Measurements from ENCODE around the gene PDXDC1.
"Not testable (repeated sequence)": the region's sequence is repeated elsewhere in the genome, so short reads cannot be mapped to it uniquely, and the experiment has no call there.

The PDXDC1 gene

GRCh38 chr16:15028801-15029698 is 54.2 kb downstream of the PDXDC1 start:
- not testable (repeated sequence) for H3K9me2 ChIP-seq (replicated peaks; ENCODE audit: insufficient read depth, low read length); H3K36me3 ChIP-seq (ENCODE audit: low read length); H3K79me2 ChIP-seq (ENCODE audit: insufficient read depth, low read length); H3K4me3 ChIP-seq (ENCODE audit: insufficient read depth, low read length, poor library complexity, severe bottlenecking); H3F3A ChIP-seq (ENCODE audit: insufficient read depth); H4K20me1 ChIP-seq (ENCODE audit: low read depth, low read length); H3K27ac ChIP-seq (ENCODE audit: low read depth, low read length); H3K4me2 ChIP-seq (ENCODE audit: low read depth, low read length, poor library complexity, severe bottlenecking); H3K27me3 ChIP-seq (ENCODE audit: low read length); H3K9me3 ChIP-seq (ENCODE audit: insufficient read depth, low read length); H2AFZ ChIP-seq (ENCODE audit: low read depth, low read length, severe bottlenecking); H3K9ac ChIP-seq (ENCODE audit: low read length)

- H3K27ac ChIP-seq (ENCODE audit: low read depth, low read length); H3K27me3 ChIP-seq (ENCODE audit: low read length); H3K9me2 ChIP-seq (replicated peaks; ENCODE audit: insufficient read depth, low read length); H3K79me2 ChIP-seq (ENCODE audit: insufficient read depth, low read length); H3F3A ChIP-seq (ENCODE audit: insufficient read depth); H3K9me3 ChIP-seq (ENCODE audit: insufficient read depth, low read length); H3K36me3 ChIP-seq (ENCODE audit: low read length); H3K4me2 ChIP-seq (ENCODE audit: low read depth, low read length, poor library complexity, severe bottlenecking); H3K9ac ChIP-seq (ENCODE audit: low read length); H3K4me3 ChIP-seq (ENCODE audit: insufficient read depth, low read length, poor library complexity, severe bottlenecking); H2AFZ ChIP-seq (ENCODE audit: low read depth, low read length, severe bottlenecking); H4K20me1 ChIP-seq (ENCODE audit: low read depth, low read length): not testable (repeated sequence)
These were observed 54.9 kb downstream of the PDXDC1 start for GRCh38 chr16:15029749-15030148.

GRCh38 chr16:15031179-15031578 is 56.4 kb downstream of the PDXDC1 start:
- Histone ChIP-seq H3K79me2 (ENCODE audit: insufficient read depth, low read length) (no peaks in the 10 kb centered on the region), H4K20me1 (ENCODE audit: low read depth, low read length) (no peaks in the 10 kb centered on the region), H3K27ac (ENCODE audit: low read depth, low read length) (no peak overlapping the region), H3K4me3 (ENCODE audit: insufficient read depth, low read length, poor library complexity, severe bottlenecking) (no peak overlapping the region), H3K9me2 (replicated peaks; ENCODE audit: insufficient read depth, low read length) (no peaks in the 10 kb centered on the region), H3K4me2 (ENCODE audit: low read depth, low read length, poor library complexity, severe bottlenecking) (no peak overlapping the region), H3K9me3 (ENCODE audit: insufficient read depth, low read length) (no peaks in the 10 kb centered on the region), H3K27me3 (ENCODE audit: low read length) (no peaks in the 10 kb centered on the region), H3F3A (ENCODE audit: insufficient read depth) (no peaks in the 10 kb centered on the region), H2AFZ (ENCODE audit: low read depth, low read length, severe bottlenecking) (no peak overlapping the region), H3K9ac (ENCODE audit: low read length) (no peak overlapping the region), H3K36me3 (ENCODE audit: low read length) (0 out of 2 replicates have a peak, but pooled peaks cover 1% of the 10 kb centered on the region)
- no peak for TF ChIP-seq EZH2phosphoT487 (conservative IDR thresholded peaks at IDR 0.05; ENCODE audit: low read length)
- no peak for TF ChIP-seq CTCF (IDR thresholded peaks at IDR 0.05; ENCODE audit: insufficient read depth, low read length, poor library complexity, severe bottlenecking)

- H3K4me3 ChIP-seq (ENCODE audit: insufficient read depth, low read length, poor library complexity, severe bottlenecking): no peak overlapping the region
- H3K27me3 ChIP-seq (ENCODE audit: low read length): no peaks in the 10 kb centered on the region
- H3K4me2 ChIP-seq (ENCODE audit: low read depth, low read length, poor library complexity, severe bottlenecking): no peak overlapping the region
- H3K9me3 ChIP-seq (ENCODE audit: insufficient read depth, low read length): no peaks in the 10 kb centered on the region
- no peak overlapping the region for H3K9ac ChIP-seq (ENCODE audit: low read length)
- no peaks in the 10 kb centered on the region for H3K79me2 ChIP-seq (ENCODE audit: insufficient read depth, low read length)
- H3K27ac ChIP-seq (ENCODE audit: low read depth, low read length): no peak overlapping the region
- TF ChIP-seq EZH2phosphoT487 (conservative IDR thresholded peaks at IDR 0.05; ENCODE audit: low read length) (no peak), CTCF (IDR thresholded peaks at IDR 0.05; ENCODE audit: insufficient read depth, low read length, poor library complexity, severe bottlenecking) (no peak)
- H3K9me2 ChIP-seq (replicated peaks; ENCODE audit: insufficient read depth, low read length): no peaks in the 10 kb centered on the region
- no peaks in the 10 kb centered on the region for H3F3A ChIP-seq (ENCODE audit: insufficient read depth)
- no peaks in the 10 kb centered on the region for H4K20me1 ChIP-seq (ENCODE audit: low read depth, low read length)
- H2AFZ ChIP-seq (ENCODE audit: low read depth, low read length, severe bottlenecking): no peak overlapping the region
- 0 out of 2 replicates have a peak, but pooled peaks cover 5% of the 10 kb centered on the region for H3K36me3 ChIP-seq (ENCODE audit: low read length)
These were observed 56.8 kb downstream of the PDXDC1 start for GRCh38 chr16:15031586-15031985.
